HepG2 (cell line): ENCODE results near the gene CTU2. TPM values are rescaled to one million over a fixed set of nuclear protein-coding genes. Genes with fewer than 3 reads are reported as not detected.

ENCODE experiments used
- ASH2L ChIP-seq: fragments of 300-600, 200-600 bp; sonication (generic); IDR thresholded peaks from 2 replicates; pipeline ENCODE4 v1.7.0; 2017; ENCODE audit warnings: low read depth, mild to moderate bottlenecking, moderate library complexity, mixed read lengths, low read length; ENCODE audit not compliant: insufficient read length
- CBFB ChIP-seq: sonication (generic); formaldehyde crosslinking; IDR thresholded peaks from 2 replicates; pipeline ENCODE4 v1.4.0; 2020; ENCODE audit warnings: missing genetic modification reagents
- CENPT ChIP-seq: sonication (generic); formaldehyde crosslinking; IDR thresholded peaks from 2 replicates; pipeline ENCODE4 v1.8.0; 2022; ENCODE audit warnings: low read depth, mild to moderate bottlenecking, moderate library complexity, missing genetic modification reagents
- EHMT2 ChIP-seq: fragments of 200-600 bp; sonication (generic); IDR thresholded peaks from 2 replicates; pipeline ENCODE4 v1.7.0; 2017; ENCODE audit warnings: antibody characterized with exemption, low read depth, low read length, borderline replicate concordance
- KDM5A ChIP-seq: fragments of 200-600 bp; sonication (generic); IDR thresholded peaks from 2 replicates; pipeline ENCODE4 v1.7.0; 2018; ENCODE audit warnings: antibody characterized with exemption, mild to moderate bottlenecking, low read length, borderline replicate concordance
- MLXIP ChIP-seq: sonication (generic); formaldehyde crosslinking; IDR thresholded peaks from 2 replicates; pipeline ENCODE4 v1.9.0; 2021; ENCODE audit warnings: missing genetic modification reagents, borderline replicate concordance
- SUZ12 ChIP-seq: fragments of 150-350 bp; IDR thresholded peaks from 2 replicates; pipeline ENCODE4 v1.6.1; 2014; ENCODE audit warnings: low read depth, low read length
- TIGD3 ChIP-seq: sonication (generic); formaldehyde crosslinking; IDR thresholded peaks from 2 replicates; pipeline ENCODE4 v1.5.1; 2020; ENCODE audit warnings: mild to moderate bottlenecking, missing genetic modification reagents, borderline replicate concordance
- ZBTB43 ChIP-seq: sonication (generic); formaldehyde crosslinking; conservative IDR thresholded peaks from 2 replicates; pipeline ENCODE4 v1.4.0; 2020; ENCODE audit warnings: missing genetic modification reagents
- ZNF644 ChIP-seq: IDR thresholded peaks from 2 replicates; pipeline ENCODE4 v1.6.1; 2016; ENCODE audit warnings: low read depth
- polyA plus RNA-seq, 8 experiments: library from polyadenylated mRNA; depleted of rRNA in 3 of 8; stranded (reverse) in 7 of 8; unstranded in 1 of 8; fragments of >200 nt; fragmentation: Illumina TruSeq in 4 of 8; extraction: Trizol in 4 of 8; gene quantifications; 2 replicates each; pipeline versions ENCODE4 v1.2.1 to v1.2.3, GENCODE V29; 2011 to 2016; ENCODE audit warnings: low read depth in 4 of 8, missing spikeins in 1 of 8, mixed read lengths in 1 of 8; ENCODE audit not compliant: insufficient read depth in 1 of 8
- total RNA-seq, 5 experiments: library from RNA; depleted of rRNA; stranded (reverse); fragments of >200 nt; fragmentation: Illumina TruSeq; extraction: Trizol; gene quantifications; 2 replicates each; pipeline ENCODE4 v1.2.3, GENCODE V29; 2016; ENCODE audit warnings: low read depth in 1 of 5
- TF ChIP-seq, protein P1 (sequence below): sonication (generic); formaldehyde crosslinking; IDR thresholded peaks from 2 replicates; pipeline ENCODE4 v1.5.1; 2020; ENCODE audit warnings: mild to moderate bottlenecking, missing genetic modification reagents
- TF ChIP-seq, protein P2 (sequence below): sonication (generic); formaldehyde crosslinking; IDR thresholded peaks from 2 replicates; pipeline ENCODE4 v1.4.0; 2020; ENCODE audit warnings: missing genetic modification reagents
- TF ChIP-seq, protein P3 (sequence below): sonication (generic); formaldehyde crosslinking; IDR thresholded peaks from 2 replicates; pipeline ENCODE4 v1.9.0; 2021; ENCODE audit warnings: missing genetic modification reagents, mild to moderate bottlenecking, borderline replicate concordance

The CTU2 gene
- total and polyA plus RNA-seq, 2 of the 13 experiments (the other 11 are each of a cell fraction or from before 2014, with no cell fraction given) = 13.3 to 21.9 TPM

GRCh38 chr16:88700636-88701482 lies 5.4 kb upstream of the CTU2 start (continued):
- no peak for TF ChIP-seq MLXIP (CRISPR knock-in tag)
- TF ChIP-seq, protein P1, sequence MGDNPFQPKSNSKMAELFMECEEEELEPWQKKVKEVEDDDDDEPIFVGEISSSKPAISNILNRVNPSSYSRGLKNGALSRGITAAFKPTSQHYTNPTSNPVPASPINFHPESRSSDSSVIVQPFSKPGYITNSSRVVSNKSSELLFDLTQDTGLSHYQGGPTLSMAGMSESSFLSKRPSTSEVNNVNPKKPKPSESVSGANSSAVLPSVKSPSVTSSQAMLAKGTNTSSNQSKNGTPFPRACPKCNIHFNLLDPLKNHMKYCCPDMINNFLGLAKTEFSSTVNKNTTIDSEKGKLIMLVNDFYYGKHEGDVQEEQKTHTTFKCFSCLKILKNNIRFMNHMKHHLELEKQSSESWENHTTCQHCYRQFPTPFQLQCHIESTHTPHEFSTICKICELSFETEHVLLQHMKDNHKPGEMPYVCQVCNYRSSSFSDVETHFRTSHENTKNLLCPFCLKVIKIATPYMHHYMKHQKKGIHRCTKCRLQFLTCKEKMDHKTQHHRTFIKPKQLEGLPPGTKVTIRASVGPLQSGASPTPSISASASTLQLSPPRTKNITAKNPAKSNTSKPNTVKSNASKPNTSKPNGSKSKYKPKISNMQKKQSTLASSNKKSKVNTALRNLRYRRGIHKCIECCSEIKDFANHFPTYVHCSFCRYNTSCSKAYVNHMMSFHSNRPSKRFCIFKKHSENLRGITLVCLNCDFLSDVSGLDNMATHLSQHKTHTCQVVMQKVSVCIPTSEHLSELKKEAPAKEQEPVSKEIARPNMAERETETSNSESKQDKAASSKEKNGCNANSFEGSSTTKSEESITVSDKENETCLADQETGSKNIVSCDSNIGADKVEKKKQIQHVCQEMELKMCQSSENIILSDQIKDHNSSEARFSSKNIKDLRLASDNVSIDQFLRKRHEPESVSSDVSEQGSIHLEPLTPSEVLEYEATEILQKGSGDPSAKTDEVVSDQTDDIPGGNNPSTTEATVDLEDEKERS (CRISPR knock-in tag) = peak; percentile 85
- TF ChIP-seq CBFB (CRISPR knock-in tag) = peak; percentile 73; the same call in 1 of the 2 replicates
- TF ChIP-seq CENPT (CRISPR knock-in tag) = 0 out of 2 replicates have a peak, but pooled peaks have one; percentile 18
- TF ChIP-seq ZBTB43 = 0 out of 2 replicates have a peak, but pooled peaks have one; percentile 10
- TF ChIP-seq, protein P2, sequence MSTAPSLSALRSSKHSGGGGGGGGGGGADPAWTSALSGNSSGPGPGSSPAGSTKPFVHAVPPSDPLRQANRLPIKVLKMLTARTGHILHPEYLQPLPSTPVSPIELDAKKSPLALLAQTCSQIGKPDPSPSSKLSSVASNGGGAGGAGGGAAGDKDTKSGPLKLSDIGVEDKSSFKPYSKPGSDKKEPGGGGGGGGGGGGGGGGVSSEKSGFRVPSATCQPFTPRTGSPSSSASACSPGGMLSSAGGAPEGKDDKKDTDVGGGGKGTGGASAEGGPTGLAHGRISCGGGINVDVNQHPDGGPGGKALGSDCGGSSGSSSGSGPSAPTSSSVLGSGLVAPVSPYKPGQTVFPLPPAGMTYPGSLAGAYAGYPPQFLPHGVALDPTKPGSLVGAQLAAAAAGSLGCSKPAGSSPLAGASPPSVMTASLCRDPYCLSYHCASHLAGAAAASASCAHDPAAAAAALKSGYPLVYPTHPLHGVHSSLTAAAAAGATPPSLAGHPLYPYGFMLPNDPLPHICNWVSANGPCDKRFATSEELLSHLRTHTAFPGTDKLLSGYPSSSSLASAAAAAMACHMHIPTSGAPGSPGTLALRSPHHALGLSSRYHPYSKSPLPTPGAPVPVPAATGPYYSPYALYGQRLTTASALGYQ (CRISPR knock-in tag) = peak; percentile 64; the same call in 1 of the 2 replicates
- TF ChIP-seq TIGD3 (CRISPR knock-in tag) = peak; percentile 93; the same call in 1 of the 2 replicates
- no peak for TF ChIP-seq SUZ12
- TF ChIP-seq KDM5A = no peak
- TF ChIP-seq, protein P3, sequence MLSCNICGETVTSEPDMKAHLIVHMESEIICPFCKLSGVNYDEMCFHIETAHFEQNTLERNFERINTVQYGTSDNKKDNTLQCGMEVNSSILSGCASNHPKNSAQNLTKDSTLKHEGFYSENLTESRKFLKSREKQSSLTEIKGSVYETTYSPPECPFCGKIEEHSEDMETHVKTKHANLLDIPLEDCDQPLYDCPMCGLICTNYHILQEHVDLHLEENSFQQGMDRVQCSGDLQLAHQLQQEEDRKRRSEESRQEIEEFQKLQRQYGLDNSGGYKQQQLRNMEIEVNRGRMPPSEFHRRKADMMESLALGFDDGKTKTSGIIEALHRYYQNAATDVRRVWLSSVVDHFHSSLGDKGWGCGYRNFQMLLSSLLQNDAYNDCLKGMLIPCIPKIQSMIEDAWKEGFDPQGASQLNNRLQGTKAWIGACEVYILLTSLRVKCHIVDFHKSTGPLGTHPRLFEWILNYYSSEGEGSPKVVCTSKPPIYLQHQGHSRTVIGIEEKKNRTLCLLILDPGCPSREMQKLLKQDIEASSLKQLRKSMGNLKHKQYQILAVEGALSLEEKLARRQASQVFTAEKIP = no peak
- no peak for TF ChIP-seq ZNF644 (CRISPR knock-in tag)
- peak; percentile 63 for TF ChIP-seq ASH2L
- no peak for TF ChIP-seq EHMT2
